Activated CD4-positive, alpha-beta T cell treated with anti-CD3 and anti-CD28 coated beads, Interleukin-2, amount 50 U/mL, for 1 hour (primary cell): ENCODE results near the gene RSPH9.
A peak's percentile ranks its signal among the peaks of the same experiment; 100 is the strongest.
"Not testable (repeated sequence)": the region's sequence is repeated elsewhere in the genome, so short reads cannot be mapped to it uniquely, and the experiment has no call there.

Source experiments
- DNase-seq: peaks from one replicate; pipeline ENCODE4 v3.0.0-alpha.2; 2020

RSPH9 gene

GRCh38 chr6:43629104-43629504, 15.7 kb upstream of the RSPH9 start, which contains the start of gene GTPBP2:
GTPBP2 (minus strand) TSS chr6:43629264; CDS start chr6:43629162, 102 bp downstream.
- DNase-seq: peak; percentile 94

DNA sequence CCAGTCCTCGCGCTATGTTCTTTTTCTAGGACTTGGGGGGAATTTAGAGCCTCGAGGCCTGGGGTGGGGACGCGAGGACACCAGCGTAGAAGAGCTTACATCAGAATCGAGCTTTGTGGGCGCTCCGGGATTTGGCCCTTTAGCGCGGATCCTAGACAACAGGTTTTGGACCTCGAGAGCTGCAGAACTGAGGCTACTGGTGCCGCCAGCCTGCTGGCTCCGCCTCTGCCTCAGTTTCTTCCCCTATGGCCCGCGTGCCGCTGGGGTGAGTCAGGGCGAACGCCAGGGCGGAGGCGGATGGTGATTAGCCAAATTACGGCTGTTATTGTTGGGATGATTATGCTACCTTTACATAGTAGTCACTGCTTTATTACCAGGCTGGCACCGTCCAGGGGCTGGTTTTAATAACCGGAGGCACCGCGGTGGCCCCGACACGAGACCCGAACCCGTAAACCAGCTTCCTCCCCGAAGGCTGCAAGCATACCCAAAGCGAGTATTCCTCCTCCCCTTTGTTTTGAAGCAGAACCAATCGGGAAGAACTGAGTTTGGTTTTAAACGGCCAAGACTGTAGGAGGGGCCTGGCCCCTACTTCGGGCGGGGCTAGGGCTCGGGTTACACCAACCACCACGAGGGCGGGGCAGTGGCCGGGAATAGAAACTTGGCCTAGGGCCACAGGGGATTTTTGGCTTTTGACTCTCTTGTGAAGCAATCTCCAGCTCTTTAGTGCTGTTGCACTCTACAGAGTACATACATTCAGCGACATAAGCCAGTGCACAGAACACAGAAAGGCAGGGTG, 15.1 kb upstream of the RSPH9 start:
- peak; percentile 84 for DNase-seq

DNA sequence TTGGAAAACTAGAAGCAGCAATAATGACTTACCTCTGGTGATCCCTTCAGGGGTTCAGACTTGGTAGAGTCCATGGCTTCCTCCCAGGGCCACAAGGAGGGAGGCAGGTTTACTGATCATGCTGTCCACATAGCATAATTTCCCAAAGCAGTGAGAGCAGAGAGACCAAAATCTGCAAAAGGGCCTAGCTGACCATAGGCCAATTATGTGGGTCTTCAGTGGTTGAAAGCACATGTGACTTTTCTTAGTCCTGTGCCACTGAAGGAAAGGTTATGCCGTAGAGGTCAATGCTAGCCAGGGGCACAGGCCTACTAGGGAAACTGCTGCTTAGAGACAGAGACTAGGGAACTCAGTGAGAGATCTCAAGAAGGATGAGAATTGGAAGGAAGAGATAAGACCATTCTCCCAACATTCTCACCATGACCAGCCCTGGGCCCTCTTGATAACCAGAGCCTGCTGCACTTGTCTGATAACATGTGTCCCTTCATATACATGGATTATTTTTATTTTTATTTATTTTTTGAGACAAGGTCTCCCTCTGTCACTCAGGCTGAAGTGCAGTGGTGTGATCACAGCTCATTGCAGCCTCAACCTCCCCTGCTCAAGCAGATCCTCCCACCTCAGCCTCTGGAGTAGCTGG, 13.7 kb upstream of the RSPH9 start:
- DNase-seq: no peak

GRCh38 chr6:43633002-43633401, 11.8 kb upstream of the RSPH9 start:
- DNase-seq: not testable (repeated sequence)

- no peak for DNase-seq
These were observed 10.0 kb upstream of the RSPH9 start for GRCh38 chr6:43634702-43635303.

DNA sequence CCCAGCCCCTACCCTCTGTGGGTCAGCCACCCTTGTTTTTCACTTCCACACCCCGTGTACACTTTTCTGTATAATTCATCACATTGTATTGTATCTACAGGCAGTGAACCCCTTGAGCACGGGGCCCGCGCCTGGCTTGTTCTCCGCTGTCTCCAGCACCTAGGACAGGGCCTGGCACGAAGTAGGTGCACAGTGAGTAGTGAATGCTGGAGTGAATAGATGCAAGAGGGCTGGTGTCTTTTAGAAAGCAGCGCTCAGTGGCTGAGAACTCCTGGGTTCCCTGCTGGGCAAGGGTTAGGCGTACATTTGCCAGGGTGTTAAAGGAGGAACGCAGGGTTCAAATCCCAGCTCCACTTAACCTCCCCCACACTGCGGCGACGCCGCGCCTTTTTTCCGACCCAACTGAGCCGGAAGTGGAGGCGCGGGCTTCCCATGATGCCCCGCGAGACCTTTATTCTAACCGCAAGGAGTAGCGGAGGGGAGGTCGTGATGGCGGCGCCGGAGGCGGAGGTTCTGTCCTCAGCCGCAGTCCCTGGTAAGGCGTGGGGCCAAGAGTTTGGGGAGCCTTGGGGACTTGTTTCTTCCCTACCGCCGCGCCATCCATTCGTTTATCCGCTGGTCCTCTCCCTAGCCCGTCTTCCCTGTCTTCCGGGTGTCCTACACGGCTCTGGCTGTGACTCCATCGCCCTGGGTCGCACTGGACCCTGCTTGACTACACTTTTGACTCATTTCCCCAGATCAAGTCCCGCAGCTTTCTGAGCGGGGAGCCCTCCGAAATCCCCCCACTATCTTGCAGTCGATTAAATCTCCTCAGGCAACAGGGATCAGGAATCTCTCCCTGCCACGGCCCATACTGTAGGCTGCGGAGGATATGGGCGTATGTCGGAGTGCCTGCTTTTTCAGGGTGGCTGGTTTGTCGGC, 9.2 kb upstream of the RSPH9 start, which contains the start of gene MAD2L1BP:
Gene MAD2L1BP, plus strand, starts transcription at position 454 of the 921 bp plus-strand sequence. Its CDS starts 36 bp downstream, at position 490.
- DNase-seq: peak; percentile 83

DNA sequence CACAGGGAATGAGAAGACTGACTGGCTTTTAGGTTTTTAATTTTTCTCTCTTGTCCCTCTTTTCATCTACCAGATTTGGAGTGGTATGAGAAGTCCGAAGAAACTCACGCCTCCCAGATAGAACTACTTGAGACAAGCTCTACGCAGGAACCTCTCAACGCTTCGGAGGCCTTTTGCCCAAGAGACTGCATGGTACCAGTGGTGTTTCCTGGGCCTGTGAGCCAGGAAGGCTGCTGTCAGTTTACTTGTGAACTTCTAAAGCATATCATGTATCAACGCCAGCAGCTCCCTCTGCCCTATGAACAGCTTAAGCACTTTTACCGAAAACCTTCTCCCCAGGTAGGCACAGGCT, 8.6 kb upstream of the RSPH9 start:
- peak; percentile 3 for DNase-seq

DNA sequence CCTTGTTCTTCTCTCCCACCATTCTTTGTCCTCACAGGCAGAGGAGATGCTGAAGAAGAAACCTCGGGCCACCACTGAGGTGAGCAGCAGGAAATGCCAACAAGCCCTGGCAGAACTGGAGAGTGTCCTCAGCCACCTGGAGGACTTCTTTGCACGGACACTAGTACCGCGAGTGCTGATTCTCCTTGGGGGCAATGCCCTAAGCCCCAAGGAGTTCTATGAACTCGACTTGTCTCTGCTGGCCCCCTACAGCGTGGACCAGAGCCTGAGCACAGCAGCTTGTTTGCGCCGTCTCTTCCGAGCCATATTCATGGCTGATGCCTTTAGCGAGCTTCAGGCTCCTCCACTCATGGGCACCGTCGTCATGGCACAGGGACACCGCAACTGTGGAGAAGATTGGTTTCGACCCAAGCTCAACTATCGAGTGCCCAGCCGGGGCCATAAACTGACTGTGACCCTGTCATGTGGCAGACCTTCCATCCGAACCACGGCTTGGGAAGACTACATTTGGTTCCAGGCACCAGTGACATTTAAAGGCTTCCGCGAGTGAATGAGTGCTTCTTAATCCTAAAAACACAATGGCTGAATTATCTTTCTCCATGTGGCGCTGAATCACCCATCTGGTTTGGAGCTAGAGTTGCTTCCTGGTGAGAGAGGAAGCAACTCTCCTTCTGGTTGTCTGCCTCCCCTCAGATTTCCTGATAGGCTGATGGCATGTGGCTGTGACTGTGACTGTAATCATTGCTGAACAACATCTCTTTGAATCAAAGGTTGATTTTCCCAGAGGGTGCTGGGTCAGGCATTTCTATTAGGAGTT, 4.6 kb upstream of the RSPH9 start:
- no peak for DNase-seq

DNA sequence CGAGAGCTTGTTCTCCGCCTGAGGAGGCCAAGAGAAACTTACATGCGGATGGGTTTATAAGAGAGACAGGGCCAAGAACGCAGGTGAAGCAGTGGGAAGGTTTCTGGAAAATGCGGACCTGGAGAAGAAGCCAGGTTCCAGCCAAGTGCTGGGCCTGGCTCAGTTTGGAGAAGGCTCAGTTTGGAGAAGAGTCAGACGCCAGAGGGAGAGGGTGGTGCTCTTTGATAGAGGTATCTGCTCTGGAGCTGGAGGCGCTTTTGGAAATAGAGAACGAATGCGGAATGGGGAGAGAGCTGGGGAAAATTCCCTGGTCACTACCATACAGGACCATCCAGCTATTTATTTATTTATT, 753 bp downstream of the RSPH9 start:
- no peak for DNase-seq

DNA sequence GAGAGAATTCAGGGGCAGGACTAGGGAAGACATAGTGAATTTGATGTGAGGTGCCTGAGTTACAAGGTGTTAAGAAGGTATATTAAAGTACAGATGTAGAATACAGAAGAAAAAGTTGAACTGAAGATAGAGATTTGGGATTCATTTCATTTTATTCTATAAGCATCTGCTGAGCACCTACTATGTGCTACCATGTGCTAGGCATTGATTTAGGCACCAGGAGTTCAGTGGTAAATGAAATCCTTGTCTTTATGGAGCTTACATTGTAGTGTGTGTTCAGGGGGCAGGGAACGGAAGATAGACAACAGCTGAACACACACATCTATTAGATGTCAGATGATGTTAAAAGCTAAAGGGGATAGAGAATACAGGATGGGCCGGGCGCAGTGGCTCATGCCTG, 2.8 kb downstream of the RSPH9 start:
- DNase-seq: no peak

- no peak for DNase-seq
These were observed 3.4 kb downstream of the RSPH9 start for GRCh38 chr6:43648248-43648647.

DNA sequence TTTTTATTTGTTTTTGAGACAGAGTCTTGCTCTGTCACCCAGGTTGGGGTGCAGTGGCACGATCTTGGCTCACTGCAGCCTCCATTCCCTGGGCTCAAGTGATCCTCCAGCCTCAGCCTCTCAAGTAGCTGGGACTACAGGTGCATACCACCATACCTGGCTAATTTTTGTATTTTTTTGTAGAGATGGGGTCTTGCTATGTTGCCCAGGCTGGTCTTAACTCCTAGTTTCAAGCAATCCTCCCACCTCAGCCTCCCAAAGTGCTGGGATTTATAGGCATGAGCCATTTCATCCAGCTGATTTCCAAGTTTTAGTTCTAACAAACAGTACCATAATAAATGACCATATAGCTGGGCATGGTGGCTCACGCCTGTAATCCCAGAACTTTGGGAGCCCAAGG, 8.0 kb downstream of the RSPH9 start:
- DNase-seq: not testable (repeated sequence)

- no peak for DNase-seq
These were observed 12.5 kb downstream of the RSPH9 start for GRCh38 chr6:43657221-43657802.

DNA sequence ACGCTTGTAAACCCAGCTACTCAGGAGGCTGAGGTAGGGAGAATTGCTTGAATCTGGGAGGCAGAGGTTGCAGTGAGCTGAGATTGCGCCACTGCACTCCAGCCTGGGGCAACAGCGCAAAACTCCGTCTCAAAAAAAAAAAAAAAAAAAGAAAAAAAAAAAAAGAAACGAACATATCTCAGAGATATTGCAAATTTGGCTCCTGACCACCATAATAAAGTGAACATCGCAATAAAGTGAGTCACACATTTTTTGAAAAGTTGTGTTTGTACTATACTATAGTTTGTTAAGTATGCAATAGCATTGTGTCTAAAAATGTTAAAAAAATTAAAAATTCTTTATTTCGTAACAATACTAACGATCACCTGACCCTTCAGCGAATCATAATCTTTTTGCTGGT, 13.3 kb downstream of the RSPH9 start:
- no peak for DNase-seq

GRCh38 chr6:43662948-43663347, 18.1 kb downstream of the RSPH9 start:
- DNase-seq: not testable (repeated sequence)

DNA sequence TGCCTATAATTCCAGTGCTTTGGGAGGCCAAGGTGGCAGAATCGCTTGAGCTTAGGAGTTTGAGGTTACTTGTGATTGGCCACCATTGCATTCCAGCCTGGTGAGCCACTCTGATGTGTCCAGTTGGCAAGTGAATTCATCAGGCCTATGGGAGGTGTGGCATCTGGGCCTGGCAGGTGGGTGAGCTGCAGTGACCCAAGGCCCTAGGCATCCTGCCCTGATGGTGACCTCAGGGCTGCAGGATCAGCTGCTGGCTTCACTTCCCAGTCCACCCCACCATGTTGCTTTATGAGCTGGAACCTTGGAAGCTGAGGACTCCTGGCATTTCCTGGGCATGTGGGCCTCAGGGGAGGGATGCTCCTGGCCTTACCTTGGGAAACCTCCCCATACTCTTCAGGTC, 20.5 kb downstream of the RSPH9 start:
- no peak for DNase-seq

DNA sequence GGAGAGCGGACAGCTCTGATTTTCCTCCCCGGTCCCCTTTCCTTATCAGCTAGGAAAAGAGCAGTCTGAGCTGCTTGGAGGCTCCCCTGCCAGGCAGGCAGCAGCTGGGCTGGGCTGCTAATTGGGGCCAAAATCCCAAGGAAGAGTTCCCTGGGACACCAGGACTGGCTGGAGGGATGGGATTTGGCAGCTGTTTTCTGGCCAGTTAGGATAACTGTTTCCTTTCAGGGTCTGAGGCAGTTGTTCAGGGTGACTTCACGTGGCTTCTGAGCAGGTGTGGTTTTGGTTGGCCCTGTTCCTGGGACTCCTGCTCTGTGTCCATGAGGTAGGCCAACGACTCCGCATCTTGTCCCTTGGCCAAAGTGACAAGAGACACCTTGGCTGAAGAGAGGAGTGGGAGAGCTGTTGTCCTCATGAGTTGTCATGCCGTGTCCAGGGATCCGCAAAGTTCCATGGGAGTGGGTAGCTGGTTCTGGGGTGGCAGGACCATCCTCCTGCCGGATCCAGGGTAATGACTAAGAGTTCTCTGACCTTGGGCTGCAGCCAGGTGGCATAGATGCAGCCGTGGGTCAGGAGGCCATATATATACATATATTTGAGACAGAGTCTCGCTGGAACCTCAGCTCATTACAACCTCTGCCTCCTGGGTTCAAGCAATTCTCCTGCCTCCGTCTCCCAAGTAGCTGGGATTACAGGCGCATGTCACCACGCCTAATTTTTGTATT, 21.5 kb downstream of the RSPH9 start:
- no peak for DNase-seq

GRCh38 chr6:43667245-43668150, 22.7 kb downstream of the RSPH9 start:
- DNase-seq: peak; percentile 82

DNA sequence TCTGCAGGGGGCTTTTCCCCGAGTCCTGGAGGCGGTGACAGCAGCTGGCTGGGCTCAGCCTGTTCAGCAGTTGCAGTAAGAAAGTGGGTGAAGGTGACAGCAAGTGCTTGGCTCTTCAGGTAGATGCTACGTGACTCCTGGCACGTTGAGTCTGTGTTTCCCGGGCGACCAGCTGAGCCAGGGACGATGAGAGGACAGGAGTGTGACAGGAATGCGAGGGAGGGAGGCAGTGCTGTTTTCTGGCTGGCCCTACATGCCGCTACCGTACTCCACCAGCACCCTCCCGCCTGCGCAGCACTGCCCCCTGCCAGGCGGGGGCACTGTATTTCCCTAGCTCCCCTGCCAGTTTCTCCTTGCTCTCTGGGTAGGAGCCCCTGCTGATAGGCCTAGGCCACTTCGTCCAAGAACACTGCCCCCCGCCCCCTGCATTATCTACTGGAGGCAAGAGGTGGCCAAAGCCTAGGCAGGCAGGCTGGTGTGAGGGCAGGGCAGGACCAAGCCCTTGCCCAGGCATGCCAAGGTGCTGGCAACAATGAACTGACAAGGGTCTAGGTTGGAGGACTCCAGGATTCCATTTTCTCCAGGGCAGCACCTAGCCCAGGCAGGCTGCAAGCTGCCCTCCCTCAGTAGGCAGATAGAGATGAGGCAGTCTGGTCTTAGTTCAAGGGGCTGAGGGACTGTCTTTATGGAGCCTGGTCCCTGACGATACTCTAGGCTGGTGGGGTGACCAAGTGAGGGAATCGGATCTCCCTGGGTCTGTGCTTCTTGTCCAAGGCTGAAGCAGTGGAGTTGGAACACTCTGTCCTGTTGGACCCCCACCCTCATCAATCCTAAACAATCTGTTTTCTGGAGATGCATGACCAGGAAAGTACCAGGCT, 23.6 kb downstream of the RSPH9 start:
- DNase-seq: peak; percentile 41
